Cardiac muscle cell (in vitro differentiated cells and primary cell): ENCODE measurements around the gene ZCCHC8. TPM values are rescaled to one million over a fixed set of nuclear protein-coding genes. Genes with fewer than 3 reads are reported as not detected.
A peak's percentile ranks its signal among the peaks of the same experiment; 100 is the strongest.

Source experiments
- DNase-seq, 2 donors: peaks; one replicate each; pipeline versions ENCODE4 v3.0.0 to v3.0.0-alpha.2; 2010 to 2017; ENCODE audit warnings: low read depth in 1 of 2, low spot score in 1 of 2
- H3K27ac ChIP-seq: fragments of 200-600 bp; sonication (generic); 2 replicates; pipeline ENCODE4 v1.5.1; 2016
- H3K27me3 ChIP-seq: fragments of 200-600 bp; sonication (generic); 2 replicates; pipeline ENCODE4 v1.6.0; 2016; ENCODE audit warnings: control low read depth
- H3K36me3 ChIP-seq: fragments of 200-600 bp; sonication (generic); 2 replicates; pipeline ENCODE4 v1.5.1; 2016; ENCODE audit warnings: control low read depth
- H3K4me1 ChIP-seq: fragments of 200-600 bp; sonication (generic); 2 replicates; pipeline ENCODE4 v1.8.1; 2017; ENCODE audit warnings: low read depth, mild to moderate bottlenecking, mixed run types
- H3K4me3 ChIP-seq: fragments of 200-600 bp; sonication (generic); 2 replicates; pipeline ENCODE4 v1.5.1; 2016; ENCODE audit warnings: mild to moderate bottlenecking
- H3K9me3 ChIP-seq: fragments of 200-600 bp; sonication (generic); 2 replicates; pipeline ENCODE4 v1.5.1; 2017; ENCODE audit warnings: low read depth, mild to moderate bottlenecking, control low read depth
- polyA plus RNA-seq: library from polyadenylated mRNA; unstranded; fragments of >200 nt; fragmentation: Nextera tagmentation; extraction: Ambion mirVana; gene quantifications from 2 replicates; pipeline ENCODE4 v1.2.1, GENCODE V29; 2016
- total RNA-seq: library from RNA; depleted of rRNA; stranded (reverse); fragments of >200 nt; gene quantifications from 2 replicates; pipeline ENCODE4 v1.2.3, GENCODE V29; 2016
- TF ChIP-seq, protein P1 (sequence below): IDR thresholded peaks from 2 replicates; pipeline ENCODE4 v1.5.1; 2012; ENCODE audit warnings: low read depth, mild to moderate bottlenecking, low read length

ZCCHC8 gene
- total and polyA plus RNA-seq, 2 experiments from 2014 or later = 17.9 to 21.8 TPM

DNA sequence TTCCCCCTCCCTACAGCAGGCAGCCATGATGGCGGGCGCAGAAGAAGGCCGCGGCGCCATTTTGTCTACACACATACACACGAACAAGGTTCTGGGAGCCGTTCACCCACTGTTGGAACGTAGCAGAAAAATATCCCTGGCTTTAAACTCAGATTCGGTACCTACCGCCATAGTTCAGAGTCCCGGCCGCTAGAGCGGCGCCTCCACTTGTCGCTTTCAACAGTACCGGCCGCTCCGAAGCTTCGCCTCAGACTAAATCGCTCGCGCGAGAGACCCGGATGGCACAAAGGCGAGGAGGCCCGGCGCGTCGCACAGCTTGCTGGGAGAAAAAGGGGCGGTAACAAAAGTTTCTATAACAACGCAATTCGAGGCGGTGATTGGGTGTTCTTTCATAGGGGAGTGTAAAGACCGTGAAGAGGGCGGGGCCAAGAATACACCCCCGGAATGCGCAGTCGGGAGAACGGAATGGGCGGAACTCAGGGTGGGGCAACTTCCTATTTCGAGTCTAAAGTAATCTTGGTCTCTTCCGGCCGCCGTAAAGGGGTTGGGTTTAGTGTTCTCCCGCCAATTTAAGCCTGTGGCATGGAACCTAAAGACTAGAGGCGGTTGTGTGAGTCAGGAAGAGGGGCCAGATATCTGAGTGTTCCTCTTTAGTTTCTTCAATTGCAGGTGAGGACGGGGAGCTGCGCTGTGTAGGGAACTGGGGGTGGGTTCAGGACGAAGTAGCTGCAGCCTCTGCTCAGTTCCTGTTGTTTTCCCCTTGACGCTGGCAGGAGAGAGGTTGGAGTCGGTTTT lies 26.1 kb upstream of the ZCCHC8 start, which contains the start of the genes KNTC1 and RSRC2:
Gene KNTC1, plus strand, starts transcription at position 567 of the 795 bp plus-strand sequence. CDS start 2,815 bp downstream, outside the sequence.
Gene RSRC2, minus strand, starts transcription at position 254 of the 795 bp plus-strand sequence. Its CDS starts 83 bp downstream, at position 171.
- H3K4me3 ChIP-seq = peak within 1 kb of the TSS; percentile 98
- H3K27ac ChIP-seq = peak within 1 kb of the TSS; percentile 100
- DNase-seq = peak; percentile 100
- no peaks in the 10 kb centered on the region for H3K9me3 ChIP-seq
- TF ChIP-seq, protein P1, sequence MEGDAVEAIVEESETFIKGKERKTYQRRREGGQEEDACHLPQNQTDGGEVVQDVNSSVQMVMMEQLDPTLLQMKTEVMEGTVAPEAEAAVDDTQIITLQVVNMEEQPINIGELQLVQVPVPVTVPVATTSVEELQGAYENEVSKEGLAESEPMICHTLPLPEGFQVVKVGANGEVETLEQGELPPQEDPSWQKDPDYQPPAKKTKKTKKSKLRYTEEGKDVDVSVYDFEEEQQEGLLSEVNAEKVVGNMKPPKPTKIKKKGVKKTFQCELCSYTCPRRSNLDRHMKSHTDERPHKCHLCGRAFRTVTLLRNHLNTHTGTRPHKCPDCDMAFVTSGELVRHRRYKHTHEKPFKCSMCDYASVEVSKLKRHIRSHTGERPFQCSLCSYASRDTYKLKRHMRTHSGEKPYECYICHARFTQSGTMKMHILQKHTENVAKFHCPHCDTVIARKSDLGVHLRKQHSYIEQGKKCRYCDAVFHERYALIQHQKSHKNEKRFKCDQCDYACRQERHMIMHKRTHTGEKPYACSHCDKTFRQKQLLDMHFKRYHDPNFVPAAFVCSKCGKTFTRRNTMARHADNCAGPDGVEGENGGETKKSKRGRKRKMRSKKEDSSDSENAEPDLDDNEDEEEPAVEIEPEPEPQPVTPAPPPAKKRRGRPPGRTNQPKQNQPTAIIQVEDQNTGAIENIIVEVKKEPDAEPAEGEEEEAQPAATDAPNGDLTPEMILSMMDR = no peak
- H3K4me1 ChIP-seq = peaks cover 19% of the 10 kb centered on the region
- H3K27me3 ChIP-seq = no peaks in the 10 kb centered on the region
- H3K36me3 ChIP-seq = peaks cover 9% of the 10 kb centered on the region

DNA sequence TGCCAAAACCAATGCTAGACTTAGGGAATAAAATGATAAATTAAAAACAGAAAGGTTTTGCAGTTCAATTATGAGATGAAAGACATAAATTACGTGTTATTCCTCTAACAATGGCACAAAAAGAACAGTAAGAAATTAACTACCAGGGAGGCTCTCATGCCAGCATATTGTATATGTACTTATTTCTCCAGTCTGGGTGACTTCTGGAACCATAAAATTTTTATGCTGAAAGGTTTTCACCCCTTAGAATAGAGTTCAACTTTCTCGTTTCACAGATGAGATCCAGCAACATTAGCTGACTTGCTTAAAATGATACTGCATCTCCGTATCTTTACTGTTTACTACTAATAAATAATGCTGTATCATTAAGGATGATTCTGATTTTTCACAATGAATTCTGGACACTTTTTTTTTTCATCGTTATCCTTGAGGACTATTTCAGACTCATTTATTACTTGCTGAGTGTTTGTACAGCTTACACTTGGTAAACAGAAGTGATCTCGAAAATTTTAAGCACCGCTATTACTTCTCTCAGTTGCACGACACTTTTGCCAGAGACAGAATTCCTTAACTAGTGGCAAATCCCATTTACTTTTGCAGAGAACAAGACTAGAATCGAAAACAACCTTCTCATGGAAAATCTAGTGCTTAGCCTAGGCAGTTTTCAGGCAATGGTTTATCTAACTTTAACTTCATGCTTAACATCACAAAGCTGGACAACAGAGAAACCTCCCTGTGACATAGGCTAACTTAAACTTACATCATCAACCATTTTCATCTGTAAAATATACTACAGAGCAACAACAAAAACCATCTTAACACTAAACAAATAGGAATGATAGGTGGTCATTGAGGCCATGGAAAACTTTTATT lies 23.4 kb upstream of the ZCCHC8 start:
- TF ChIP-seq, protein P1 = no peak
- DNase-seq = peak in 1 of 2 donors; percentile 22
- H3K9me3 ChIP-seq = no peaks in the 10 kb centered on the region
- peak overlapping the region; percentile 48 for H3K4me3 ChIP-seq
- no peaks in the 10 kb centered on the region for H3K27me3 ChIP-seq
- no peak overlapping the region for H3K27ac ChIP-seq
- peaks cover 37% of the 10 kb centered on the region for H3K36me3 ChIP-seq
- peaks cover 19% of the 10 kb centered on the region for H3K4me1 ChIP-seq

DNA sequence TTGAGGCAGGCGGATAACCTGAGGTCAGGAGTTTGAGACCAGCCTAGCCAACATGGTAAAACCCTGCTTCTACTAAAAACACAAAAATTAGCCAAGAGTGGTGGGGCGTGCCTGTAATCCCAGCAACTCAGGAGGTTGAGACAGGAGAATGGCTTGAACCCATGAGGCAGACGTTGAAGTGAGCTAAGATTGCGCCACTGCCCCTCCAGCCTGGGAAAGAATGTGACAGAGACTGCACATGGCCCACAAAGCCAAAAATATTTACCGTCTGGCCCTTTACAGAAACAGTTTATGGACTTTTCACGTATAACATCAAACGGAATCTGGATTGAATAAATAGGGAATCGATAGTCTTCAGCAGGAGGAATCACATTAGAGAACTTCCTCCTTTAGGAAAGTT lies 22.5 kb upstream of the ZCCHC8 start:
- Histone ChIP-seq H3K27me3 (no peaks in the 10 kb centered on the region), H3K27ac (no peak overlapping the region), H3K36me3 (peaks cover 45% of the 10 kb centered on the region), H3K9me3 (no peaks in the 10 kb centered on the region), H3K4me3 (no peak overlapping the region), H3K4me1 (peaks cover 19% of the 10 kb centered on the region)
- DNase-seq = peak in 1 of 2 donors; percentile 78
- TF ChIP-seq, protein P1 = no peak

DNA sequence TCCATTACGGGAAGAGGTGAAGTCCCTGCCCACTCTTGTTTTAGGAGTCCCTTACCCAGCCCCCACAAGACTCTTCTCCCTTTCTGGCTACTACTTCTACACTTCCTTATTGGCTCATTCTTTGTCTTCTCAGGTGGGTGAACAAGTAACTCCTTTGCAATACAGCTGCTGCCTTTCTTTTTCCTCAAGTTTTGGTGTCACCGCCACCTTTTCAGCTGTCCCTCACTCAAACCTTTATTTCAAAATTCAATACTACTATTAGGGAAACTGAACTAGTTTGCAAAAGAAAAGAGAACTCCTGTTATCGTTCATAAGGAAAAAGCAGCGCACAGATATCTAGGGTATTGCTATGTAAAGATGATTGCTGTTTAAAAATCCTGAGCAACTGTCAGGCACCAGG lies 19.9 kb upstream of the ZCCHC8 start:
- TF ChIP-seq, protein P1 = no peak
- H3K9me3 ChIP-seq = no peaks in the 10 kb centered on the region
- DNase-seq = no peak
- no peaks in the 10 kb centered on the region for H3K27me3 ChIP-seq
- H3K36me3 ChIP-seq = peaks cover 71% of the 10 kb centered on the region
- no peak overlapping the region for H3K4me3 ChIP-seq
- no peak overlapping the region for H3K27ac ChIP-seq
- peaks cover 13% of the 10 kb centered on the region for H3K4me1 ChIP-seq

DNA sequence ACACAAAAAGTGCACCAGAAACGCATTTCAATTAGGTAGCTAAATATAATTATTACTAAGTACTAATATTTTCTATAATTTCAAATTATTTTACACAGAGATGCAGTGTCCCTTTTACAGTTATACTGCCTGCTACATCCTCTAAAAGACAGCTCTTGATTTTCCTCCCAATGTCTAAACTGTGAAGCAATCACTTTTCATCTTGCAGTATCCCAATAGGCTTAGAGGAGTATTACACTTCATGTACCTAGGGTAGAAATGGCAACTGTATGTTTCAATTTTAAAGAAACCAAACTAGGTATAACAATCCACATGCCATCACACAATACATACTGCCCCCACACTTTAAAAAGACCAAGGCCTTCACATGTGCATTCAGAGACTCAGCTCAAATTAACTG lies 18.7 kb upstream of the ZCCHC8 start:
- Histone ChIP-seq H3K27ac (no peak overlapping the region), H3K4me1 (peaks cover 13% of the 10 kb centered on the region), H3K36me3 (peaks cover 79% of the 10 kb centered on the region), H3K27me3 (no peaks in the 10 kb centered on the region), H3K9me3 (no peaks in the 10 kb centered on the region), H3K4me3 (no peak overlapping the region)
- no peak for DNase-seq
- TF ChIP-seq, protein P1 = no peak
